ENCODE data around the gene C5orf47.

Gene C5orf47

DNA sequence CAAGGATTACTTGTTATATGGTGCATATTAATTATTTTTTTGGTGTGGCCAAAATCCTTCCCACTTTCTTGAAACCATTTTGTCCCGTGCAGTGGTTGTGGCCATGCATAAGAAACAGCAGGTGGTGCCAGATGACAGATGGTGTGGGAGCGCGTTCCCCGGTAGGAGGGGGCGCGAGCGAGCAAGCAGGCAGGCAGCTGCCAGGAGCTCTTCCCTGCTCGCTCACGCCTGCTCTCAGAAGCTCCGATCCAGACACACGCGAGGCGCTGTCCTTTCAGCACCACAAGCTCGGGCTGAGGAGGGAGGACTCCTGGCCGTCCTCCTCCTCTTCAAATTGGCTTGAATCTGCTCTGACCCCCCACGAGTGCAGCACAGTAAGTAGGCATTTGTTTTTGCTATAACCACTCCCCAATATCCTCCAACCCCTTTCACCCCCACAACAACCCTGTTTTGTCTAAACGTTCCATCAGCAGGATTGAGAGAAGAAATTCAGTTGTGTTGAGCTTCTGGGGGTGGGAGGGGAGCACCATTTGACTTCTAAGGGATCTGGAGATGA is 56.6 kb downstream of the C5orf47 start, which contains the start of gene NSG2:
NSG2 (plus strand) TSS at position 237 of the 556 bp plus-strand sequence. CDS start 1,050 bp downstream, outside the sequence.
- TF ChIP-seq RAD21 (IDR thresholded peaks at IDR 0.05; ENCODE audit: low read depth) (peak; percentile 87), NFIC (IDR thresholded peaks at IDR 0.05) (no peak), TCF12 (IDR thresholded peaks at IDR 0.05; ENCODE audit: low read depth) (no peak), MAX (IDR thresholded peaks at IDR 0.05) (peak; percentile 55)
- TF ChIP-seq, protein P1, sequence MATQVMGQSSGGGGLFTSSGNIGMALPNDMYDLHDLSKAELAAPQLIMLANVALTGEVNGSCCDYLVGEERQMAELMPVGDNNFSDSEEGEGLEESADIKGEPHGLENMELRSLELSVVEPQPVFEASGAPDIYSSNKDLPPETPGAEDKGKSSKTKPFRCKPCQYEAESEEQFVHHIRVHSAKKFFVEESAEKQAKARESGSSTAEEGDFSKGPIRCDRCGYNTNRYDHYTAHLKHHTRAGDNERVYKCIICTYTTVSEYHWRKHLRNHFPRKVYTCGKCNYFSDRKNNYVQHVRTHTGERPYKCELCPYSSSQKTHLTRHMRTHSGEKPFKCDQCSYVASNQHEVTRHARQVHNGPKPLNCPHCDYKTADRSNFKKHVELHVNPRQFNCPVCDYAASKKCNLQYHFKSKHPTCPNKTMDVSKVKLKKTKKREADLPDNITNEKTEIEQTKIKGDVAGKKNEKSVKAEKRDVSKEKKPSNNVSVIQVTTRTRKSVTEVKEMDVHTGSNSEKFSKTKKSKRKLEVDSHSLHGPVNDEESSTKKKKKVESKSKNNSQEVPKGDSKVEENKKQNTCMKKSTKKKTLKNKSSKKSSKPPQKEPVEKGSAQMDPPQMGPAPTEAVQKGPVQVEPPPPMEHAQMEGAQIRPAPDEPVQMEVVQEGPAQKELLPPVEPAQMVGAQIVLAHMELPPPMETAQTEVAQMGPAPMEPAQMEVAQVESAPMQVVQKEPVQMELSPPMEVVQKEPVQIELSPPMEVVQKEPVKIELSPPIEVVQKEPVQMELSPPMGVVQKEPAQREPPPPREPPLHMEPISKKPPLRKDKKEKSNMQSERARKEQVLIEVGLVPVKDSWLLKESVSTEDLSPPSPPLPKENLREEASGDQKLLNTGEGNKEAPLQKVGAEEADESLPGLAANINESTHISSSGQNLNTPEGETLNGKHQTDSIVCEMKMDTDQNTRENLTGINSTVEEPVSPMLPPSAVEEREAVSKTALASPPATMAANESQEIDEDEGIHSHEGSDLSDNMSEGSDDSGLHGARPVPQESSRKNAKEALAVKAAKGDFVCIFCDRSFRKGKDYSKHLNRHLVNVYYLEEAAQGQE (IDR thresholded peaks at IDR 0.05; ENCODE audit: low read depth): peak; percentile 92

DNA sequence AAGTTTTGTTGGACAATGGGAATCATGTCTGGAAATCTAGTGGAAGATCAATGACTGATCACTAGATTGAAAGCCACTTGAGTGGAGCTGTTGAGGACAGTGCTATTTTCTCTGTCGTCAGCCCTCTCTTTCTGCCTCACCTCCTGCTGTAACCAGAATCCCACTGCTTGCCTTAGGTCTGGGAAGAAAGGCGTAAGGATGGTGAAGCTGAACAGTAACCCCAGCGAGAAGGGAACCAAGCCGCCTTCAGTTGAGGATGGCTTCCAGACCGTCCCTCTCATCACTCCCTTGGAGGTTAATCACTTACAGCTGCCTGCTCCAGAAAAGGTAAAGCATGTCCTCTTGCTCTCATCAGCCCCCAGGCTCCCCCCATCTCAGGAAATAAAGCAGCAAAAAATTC is 57.6 kb downstream of the C5orf47 start:
- TF ChIP-seq ZBTB7A (IDR thresholded peaks at IDR 0.05; ENCODE audit: low read depth) (no peak), FOXM1 (IDR thresholded peaks at IDR 0.05; ENCODE audit: borderline replicate concordance, low read depth) (no peak), TEAD4 (IDR thresholded peaks at IDR 0.05) (no peak), EP300 (IDR thresholded peaks at IDR 0.05; ENCODE audit: borderline replicate concordance) (no peak), NFIC (IDR thresholded peaks at IDR 0.05) (no peak), TCF12 (IDR thresholded peaks at IDR 0.05; ENCODE audit: low read depth) (no peak), CEBPB (IDR thresholded peaks at IDR 0.05) (no peak), CREB1 (IDR thresholded peaks at IDR 0.05; ENCODE audit: low read depth) (no peak), MAX (IDR thresholded peaks at IDR 0.05) (no peak), EGR1 (IDR thresholded peaks at IDR 0.05) (no peak)
- TF ChIP-seq, protein P2, sequence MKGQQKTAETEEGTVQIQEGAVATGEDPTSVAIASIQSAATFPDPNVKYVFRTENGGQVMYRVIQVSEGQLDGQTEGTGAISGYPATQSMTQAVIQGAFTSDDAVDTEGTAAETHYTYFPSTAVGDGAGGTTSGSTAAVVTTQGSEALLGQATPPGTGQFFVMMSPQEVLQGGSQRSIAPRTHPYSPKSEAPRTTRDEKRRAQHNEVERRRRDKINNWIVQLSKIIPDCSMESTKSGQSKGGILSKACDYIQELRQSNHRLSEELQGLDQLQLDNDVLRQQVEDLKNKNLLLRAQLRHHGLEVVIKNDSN (IDR thresholded peaks at IDR 0.05): no peak

DNA sequence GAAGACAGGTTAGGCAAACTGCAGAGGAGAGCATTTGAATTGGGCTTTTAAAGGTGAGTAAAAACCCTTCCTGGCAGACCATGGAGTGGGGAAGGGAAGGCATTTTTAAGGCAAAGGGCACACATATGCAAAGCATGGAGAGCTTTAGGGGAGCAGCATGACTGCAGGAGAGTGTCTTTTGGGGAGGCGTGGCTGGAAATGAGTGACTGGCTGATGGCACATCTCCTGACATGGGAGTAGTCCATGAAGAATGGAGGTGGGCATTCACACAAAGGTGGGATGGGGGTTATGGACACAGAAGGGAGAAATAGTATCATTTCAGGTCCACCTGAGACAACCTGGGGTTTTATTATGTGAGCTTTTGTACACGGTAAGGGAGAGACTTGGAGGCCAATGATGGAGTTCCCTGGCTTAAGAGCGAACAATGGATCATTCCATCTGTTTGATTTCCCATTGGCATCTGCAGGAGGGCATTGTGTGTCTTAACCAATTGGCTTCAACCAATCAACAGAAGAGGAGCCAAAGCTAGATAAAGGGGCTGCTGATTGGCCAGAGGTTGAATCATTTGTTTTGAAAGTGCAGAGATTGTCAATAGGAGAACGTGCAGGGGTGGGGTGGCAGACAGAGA is 58.6 kb downstream of the C5orf47 start:
- TF ChIP-seq YY1 (IDR thresholded peaks at IDR 0.05; ENCODE audit: low read depth) (no peak), CEBPB (IDR thresholded peaks at IDR 0.05) (no peak), CREB1 (IDR thresholded peaks at IDR 0.05; ENCODE audit: low read depth) (no peak), MAX (IDR thresholded peaks at IDR 0.05) (no peak), TCF12 (IDR thresholded peaks at IDR 0.05; ENCODE audit: low read depth) (no peak), EGR1 (IDR thresholded peaks at IDR 0.05) (no peak), TAF1 (IDR thresholded peaks at IDR 0.05; ENCODE audit: low read depth) (no peak), FOXM1 (IDR thresholded peaks at IDR 0.05; ENCODE audit: borderline replicate concordance, low read depth) (no peak), EP300 (IDR thresholded peaks at IDR 0.05; ENCODE audit: borderline replicate concordance) (no peak), ZBTB7A (IDR thresholded peaks at IDR 0.05; ENCODE audit: low read depth) (no peak), TEAD4 (IDR thresholded peaks at IDR 0.05) (no peak), RAD21 (IDR thresholded peaks at IDR 0.05; ENCODE audit: low read depth) (no peak), NFIC (IDR thresholded peaks at IDR 0.05) (no peak)
- TF ChIP-seq, protein P2 (IDR thresholded peaks at IDR 0.05): no peak
- TF ChIP-seq, protein P1 (IDR thresholded peaks at IDR 0.05; ENCODE audit: low read depth): no peak

GRCh38 chr5:174052636-174053035 is 63.7 kb downstream of the C5orf47 start:
- TF ChIP-seq TEAD4 (IDR thresholded peaks at IDR 0.05): no peak
- TF ChIP-seq CEBPB (IDR thresholded peaks at IDR 0.05): no peak
- TF ChIP-seq ZBTB7A (IDR thresholded peaks at IDR 0.05; ENCODE audit: low read depth): no peak
- TF ChIP-seq MAX (IDR thresholded peaks at IDR 0.05): no peak
- no peak for TF ChIP-seq TCF12 (IDR thresholded peaks at IDR 0.05; ENCODE audit: low read depth)
- TF ChIP-seq TAF1 (IDR thresholded peaks at IDR 0.05; ENCODE audit: low read depth): no peak
- TF ChIP-seq, protein P1 (IDR thresholded peaks at IDR 0.05; ENCODE audit: low read depth): no peak
- TF ChIP-seq, protein P2 (IDR thresholded peaks at IDR 0.05): no peak
- TF ChIP-seq NFIC (IDR thresholded peaks at IDR 0.05): no peak
- TF ChIP-seq EGR1 (IDR thresholded peaks at IDR 0.05): no peak
- no peak for TF ChIP-seq FOXM1 (IDR thresholded peaks at IDR 0.05; ENCODE audit: borderline replicate concordance, low read depth)
- no peak for TF ChIP-seq EP300 (IDR thresholded peaks at IDR 0.05; ENCODE audit: borderline replicate concordance)
- TF ChIP-seq CREB1 (IDR thresholded peaks at IDR 0.05; ENCODE audit: low read depth): no peak
- no peak for TF ChIP-seq YY1 (IDR thresholded peaks at IDR 0.05; ENCODE audit: low read depth)
- no peak for TF ChIP-seq RAD21 (IDR thresholded peaks at IDR 0.05; ENCODE audit: low read depth)

Measured in Ishikawa (cell line).